ENCODE measurements around the gene PRR4. TPM values are rescaled to one million over a fixed set of nuclear protein-coding genes. Genes with fewer than 3 reads are reported as not detected.

The PRR4 gene
- total and polyA plus RNA-seq, 9 of the 15 experiments (the other 6 are each of a cell fraction or from before 2014, with no cell fraction given): 0.45 to 5.0 (median 1.8) TPM

GRCh38 chr12:10891937-10892336, 42.7 kb upstream of the PRR4 start (continued):
- TF ChIP-seq CLOCK (CRISPR knock-in tag; IDR thresholded peaks at IDR 0.05; ENCODE audit: borderline replicate concordance): no peak

GRCh38 chr12:10889226-10889625, 40.0 kb upstream of the PRR4 start:
- no peak overlapping the region for H3K4me2 ChIP-seq (ENCODE audit: insufficient read depth, low read length)
- H2AFZ ChIP-seq (ENCODE audit: low read depth, low read length): no peak overlapping the region
- no peak for TF ChIP-seq SMAD3 (CRISPR knock-in tag; conservative IDR thresholded peaks at IDR 0.05)
- no peak for TF ChIP-seq REST (IDR thresholded peaks at IDR 0.05; ENCODE audit: borderline replicate concordance)
- TF ChIP-seq REST (CRISPR knock-in tag; IDR thresholded peaks at IDR 0.05; ENCODE audit: low read depth): no peak
- TF ChIP-seq PTTG1 (tag; IDR thresholded peaks at IDR 0.05; ENCODE audit: low read depth): no peak
- no peaks in the 10 kb centered on the region for H4K20me1 ChIP-seq (replicated peaks; ENCODE audit: control insufficient read depth, insufficient read depth, low read length)
- H3K4me1 ChIP-seq (replicated peaks in 1 of 2; ENCODE audit: control insufficient read depth in 2 of 2, insufficient read depth in 2 of 2, low read length in 2 of 2): no peaks in the 10 kb centered on the region
- FAIRE-seq (no peak), ATAC-seq (no peak), DNase-seq (ENCODE audit: extremely low read depth in 1 of 4, low spot score in 3 of 4) (no peak)
- no peaks in the 10 kb centered on the region for H3K27me3 ChIP-seq (ENCODE audit: control insufficient read depth in 2 of 2, insufficient read depth in 2 of 2, low read length in 2 of 2)
- no TSS peak for BruUV-seq (replicated peaks)
- CTCF ChIA-PET (ENCODE audit: low intra/inter-chr PET ratio): no interaction called here
- no peaks in the 10 kb centered on the region for H3K36me3 ChIP-seq (ENCODE audit: control insufficient read depth, insufficient read depth, low read length)
- H3K79me2 ChIP-seq (ENCODE audit: control insufficient read depth, insufficient read depth, low read length): no peaks in the 10 kb centered on the region
- intact Hi-C loops (cut with micrococcal nuclease) (no loop called here), in situ Hi-C loops (cut with MboI) (no loop called here)
- H3K4me3 ChIP-seq: no peak overlapping the region
- H3K9me1 ChIP-seq (ENCODE audit: control insufficient read depth, insufficient read depth, low read length): no peaks in the 10 kb centered on the region
- POLR2A ChIA-PET: no interaction called here
- no peak overlapping the region for H3K27ac ChIP-seq (ENCODE audit: extremely low read depth, low read depth, low read length)
- no peaks in the 10 kb centered on the region for H3K9me3 ChIP-seq (replicated peaks; ENCODE audit: control insufficient read depth, insufficient read depth, low read depth, low read length)
- no peak overlapping the region for H3K9ac ChIP-seq (ENCODE audit: insufficient read depth in 1 of 2, low read depth in 2 of 2, low read length in 2 of 2)

Data from K562 (cell line).